ENCODE results near the gene POLA1. TPM values are rescaled to one million over a fixed set of nuclear protein-coding genes. Genes with fewer than 3 reads are reported as not detected.

The POLA1 gene
- total RNA-seq, 1 donor from 2014 or later: 11.1 TPM

DNA sequence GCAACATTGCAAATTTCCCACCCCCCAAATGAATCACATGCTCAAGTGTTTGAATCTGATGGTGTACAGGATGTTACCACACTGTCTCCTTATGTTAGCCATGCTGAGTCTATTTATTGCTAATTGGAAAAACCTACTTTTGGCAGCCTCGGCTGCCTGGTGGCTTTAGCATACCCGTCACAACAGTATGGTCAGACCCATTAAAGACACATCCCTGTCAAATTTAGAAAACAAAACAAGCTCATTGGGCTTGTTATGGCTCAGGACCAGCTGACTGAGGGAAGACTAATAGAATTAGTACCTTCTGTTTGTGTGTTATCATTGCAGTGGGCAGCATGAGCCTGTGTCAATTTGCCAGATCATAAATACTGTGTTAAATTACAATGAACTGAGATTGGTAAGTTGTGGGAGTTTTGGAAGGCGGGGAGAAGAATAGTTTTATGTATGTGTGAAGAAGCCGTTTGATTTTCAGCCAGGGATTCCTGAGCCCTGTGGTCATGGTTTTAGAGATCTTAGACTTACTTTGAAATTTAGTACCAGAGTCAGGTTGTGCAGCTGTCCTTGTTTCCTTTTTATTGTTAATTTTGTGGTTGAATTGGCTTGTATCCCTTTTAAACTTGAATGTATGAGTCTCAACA is 66.8 kb downstream of the POLA1 start:
- no peak overlapping the region for H3K4me3 ChIP-seq
- TF ChIP-seq CTCF (IDR thresholded peaks at IDR 0.05): no peak
- H3K27ac ChIP-seq: no peak overlapping the region
- no peaks in the 10 kb centered on the region for H3K36me3 ChIP-seq
- ATAC-seq: no peak
- no peaks in the 10 kb centered on the region for H3K9me3 ChIP-seq
- intact Hi-C loops (cut with DNase I): no loop called here
- no peaks in the 10 kb centered on the region for H3K4me1 ChIP-seq
- H3K27me3 ChIP-seq: no peaks in the 10 kb centered on the region
- DNase-seq: no peak

DNA sequence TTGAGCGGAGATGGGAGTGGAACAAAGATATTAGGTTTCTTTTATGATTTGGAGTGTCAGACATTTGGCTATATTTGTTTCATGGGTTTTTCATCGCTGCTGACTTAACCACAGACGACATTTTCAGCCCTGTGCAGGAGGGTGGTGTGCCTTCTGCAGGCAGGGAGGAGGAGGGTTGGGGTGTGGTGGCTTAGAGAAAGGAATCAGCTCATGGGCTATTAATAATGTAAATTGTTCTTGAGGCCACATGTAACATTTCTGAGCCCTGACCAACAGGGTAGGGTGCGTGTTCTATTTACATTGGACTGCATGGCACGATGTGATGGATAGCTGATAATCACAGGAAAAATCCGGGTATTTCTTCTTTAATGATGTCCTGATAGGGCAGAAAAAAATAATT is 67.6 kb downstream of the POLA1 start:
- H3K4me3 ChIP-seq: no peak overlapping the region
- no peaks in the 10 kb centered on the region for H3K9me3 ChIP-seq
- no peaks in the 10 kb centered on the region for H3K36me3 ChIP-seq
- no peak for ATAC-seq
- no peak for DNase-seq
- H3K4me1 ChIP-seq: no peaks in the 10 kb centered on the region
- no peaks in the 10 kb centered on the region for H3K27me3 ChIP-seq
- H3K27ac ChIP-seq: no peak overlapping the region
- intact Hi-C loops (cut with DNase I): no loop called here
- TF ChIP-seq CTCF (IDR thresholded peaks at IDR 0.05): no peak

- intact Hi-C loops (cut with DNase I): no loop called here
- Histone ChIP-seq H3K27ac (no peak overlapping the region), H3K36me3 (no peaks in the 10 kb centered on the region)
These were observed 70.3 kb downstream of the POLA1 start for GRCh38 chrX:24763989-24764388.

DNA sequence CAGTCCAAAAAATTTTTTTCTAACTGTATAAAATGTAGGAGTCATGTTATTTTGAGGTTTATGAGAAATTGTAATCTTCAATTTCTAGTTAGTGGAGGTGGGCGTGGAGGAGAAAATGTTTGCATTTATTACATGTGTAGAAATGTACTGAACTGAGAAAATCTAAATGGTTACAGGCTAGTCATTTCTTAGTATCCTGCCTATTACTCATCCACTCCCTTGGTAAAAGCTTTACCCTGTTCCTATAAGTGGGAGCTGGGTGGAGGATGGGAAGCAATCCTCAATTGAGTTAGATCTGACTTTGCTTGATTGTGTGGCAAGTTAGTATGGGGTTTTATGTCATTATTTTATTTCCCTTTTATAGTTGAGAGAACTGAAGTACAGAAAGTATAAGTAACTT is 73.8 kb downstream of the POLA1 start:
- H3K27ac ChIP-seq: no peak overlapping the region
- H3K9me3 ChIP-seq: no peaks in the 10 kb centered on the region
- H3K4me1 ChIP-seq: no peaks in the 10 kb centered on the region
- intact Hi-C loops (cut with DNase I): no loop called here
- DNase-seq: no peak
- no peak overlapping the region for H3K4me3 ChIP-seq
- ATAC-seq: no peak
- H3K27me3 ChIP-seq: no peaks in the 10 kb centered on the region
- H3K36me3 ChIP-seq: no peaks in the 10 kb centered on the region
- TF ChIP-seq CTCF (IDR thresholded peaks at IDR 0.05): no peak

More at GRCh38 chrX:24763989-24764388, 70.3 kb downstream of the POLA1 start:
- Histone ChIP-seq H3K4me1 (no peaks in the 10 kb centered on the region), H3K4me3 (no peak overlapping the region), H3K27me3 (no peaks in the 10 kb centered on the region), H3K9me3 (no peaks in the 10 kb centered on the region)
- no peak for ATAC-seq
- no peak for DNase-seq
- no peak for TF ChIP-seq CTCF (IDR thresholded peaks at IDR 0.05)

GRCh38 chrX:24768556-24768955 is 74.8 kb downstream of the POLA1 start:
- no peak for TF ChIP-seq CTCF (IDR thresholded peaks at IDR 0.05)
- Histone ChIP-seq H3K9me3 (no peaks in the 10 kb centered on the region), H3K4me3 (no peak overlapping the region), H3K27ac (no peak overlapping the region), H3K36me3 (no peaks in the 10 kb centered on the region), H3K4me1 (no peaks in the 10 kb centered on the region), H3K27me3 (no peaks in the 10 kb centered on the region)
- ATAC-seq (no peak), DNase-seq (no peak)
- intact Hi-C loops (cut with DNase I): no loop called here

GRCh38 chrX:24774650-24775049 is 80.9 kb downstream of the POLA1 start:
- intact Hi-C loops (cut with DNase I): no loop called here
- TF ChIP-seq CTCF (IDR thresholded peaks at IDR 0.05): no peak
- DNase-seq (no peak), ATAC-seq (no peak)
- Histone ChIP-seq H3K4me3 (no peak overlapping the region), H3K4me1 (no peaks in the 10 kb centered on the region), H3K27ac (no peak overlapping the region), H3K36me3 (no peaks in the 10 kb centered on the region), H3K9me3 (no peaks in the 10 kb centered on the region), H3K27me3 (no peaks in the 10 kb centered on the region)
